Right forelimb (tissue), 1 donor: Measurements from ENCODE around the gene PLA2G5.
"Not testable (repeated sequence)": the region's sequence is repeated elsewhere in the genome, so short reads cannot be mapped to it uniquely, and the experiment has no call there.

Source experiments
- DNase-seq: peaks from one replicate; pipeline ENCODE4 v3.0.0-alpha.2; 2018

The PLA2G5 gene

DNA sequence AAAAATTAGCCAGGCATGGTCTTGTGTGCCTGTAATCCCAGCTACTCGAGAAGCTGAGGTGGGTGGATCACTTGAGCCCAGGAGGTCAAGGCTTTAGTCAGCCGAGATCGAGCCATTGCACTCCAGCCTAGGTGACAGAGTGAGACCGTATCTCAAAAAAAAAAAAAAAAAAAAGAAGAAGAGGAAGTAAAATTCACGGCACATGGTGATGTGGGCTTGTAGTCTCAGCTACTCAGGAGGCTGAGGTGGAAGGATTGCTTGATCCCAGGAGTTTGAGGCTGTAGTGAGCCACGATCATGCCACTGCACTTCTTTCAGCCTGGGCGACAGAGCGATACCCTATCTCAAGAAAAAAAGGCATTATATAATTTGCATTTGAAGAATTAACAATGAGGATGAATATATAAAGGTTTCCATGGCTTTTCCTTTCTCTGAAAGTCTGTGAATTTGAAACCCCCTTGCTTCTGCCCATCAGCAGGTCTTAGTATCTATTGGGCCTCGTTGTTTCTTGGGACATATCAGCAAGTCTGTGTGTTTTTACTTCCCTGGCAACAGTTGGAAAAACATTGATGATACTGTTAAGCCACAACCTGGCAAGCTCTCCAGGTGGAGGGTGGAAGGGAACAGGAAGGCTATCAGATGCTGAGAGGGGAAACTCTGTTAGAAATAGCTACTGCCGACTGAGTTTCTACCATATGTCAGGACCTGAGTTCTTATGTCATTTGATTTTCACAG lies 53.9 kb downstream of the PLA2G5 start:
- no peak for DNase-seq

DNA sequence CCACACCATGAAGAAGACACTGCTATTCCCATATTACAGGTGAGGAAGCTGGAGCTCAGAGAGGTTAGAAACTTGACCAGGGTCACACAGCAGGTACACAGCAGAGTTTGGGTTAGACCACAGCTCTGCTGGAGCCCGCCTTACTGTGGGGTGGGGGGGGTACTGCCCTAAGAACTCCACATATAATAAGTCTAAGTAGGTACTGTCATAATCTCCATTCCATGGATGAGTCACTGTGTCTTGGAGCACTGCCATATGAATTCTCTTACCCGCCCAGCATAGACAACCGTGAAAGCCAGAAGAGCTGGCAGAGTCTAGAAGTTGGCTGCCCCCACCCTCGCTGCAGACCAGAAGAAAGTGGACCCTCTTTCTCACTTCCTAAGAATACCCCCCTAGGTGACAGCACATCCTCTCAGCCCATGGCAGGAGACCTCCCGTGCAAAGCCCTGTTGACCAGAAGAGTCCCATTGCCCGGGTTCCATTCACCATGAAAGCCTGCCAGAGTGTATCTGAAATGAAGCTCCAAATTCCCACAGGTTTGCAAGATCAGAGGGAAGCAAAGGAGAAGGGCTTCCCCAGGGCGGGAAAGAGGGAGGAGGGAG lies 54.6 kb downstream of the PLA2G5 start:
- no peak for DNase-seq

- DNase-seq: no peak
These were observed 55.1 kb downstream of the PLA2G5 start for GRCh38 chr1:20125100-20125499.

- DNase-seq: no peak
These were observed 56.2 kb downstream of the PLA2G5 start for GRCh38 chr1:20126041-20126805.

- no peak for DNase-seq
These were observed 56.9 kb downstream of the PLA2G5 start for GRCh38 chr1:20126806-20127440.

DNA sequence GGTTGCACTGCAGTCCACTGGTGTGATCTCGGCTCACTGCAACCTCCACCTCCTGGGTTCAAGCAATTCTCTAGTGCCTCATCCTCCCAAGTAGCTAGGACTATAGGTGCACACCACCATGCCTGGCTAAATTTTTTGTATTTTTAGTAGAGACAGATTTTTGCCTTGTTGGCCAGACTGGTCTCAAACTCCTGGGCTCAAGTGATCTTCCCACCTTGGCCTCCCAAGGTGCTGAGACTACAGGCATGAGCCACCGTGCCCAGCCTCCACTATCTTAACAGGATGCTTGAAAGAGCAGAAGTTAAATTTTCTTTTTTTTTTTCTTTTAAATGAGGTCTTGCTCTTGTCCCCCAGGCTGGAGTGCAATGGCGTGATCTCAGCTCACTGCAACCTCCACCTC lies 60.5 kb downstream of the PLA2G5 start:
- DNase-seq: not testable (repeated sequence)

- no peak for DNase-seq
These were observed 65.0 kb downstream of the PLA2G5 start for GRCh38 chr1:20134995-20135394.

DNA sequence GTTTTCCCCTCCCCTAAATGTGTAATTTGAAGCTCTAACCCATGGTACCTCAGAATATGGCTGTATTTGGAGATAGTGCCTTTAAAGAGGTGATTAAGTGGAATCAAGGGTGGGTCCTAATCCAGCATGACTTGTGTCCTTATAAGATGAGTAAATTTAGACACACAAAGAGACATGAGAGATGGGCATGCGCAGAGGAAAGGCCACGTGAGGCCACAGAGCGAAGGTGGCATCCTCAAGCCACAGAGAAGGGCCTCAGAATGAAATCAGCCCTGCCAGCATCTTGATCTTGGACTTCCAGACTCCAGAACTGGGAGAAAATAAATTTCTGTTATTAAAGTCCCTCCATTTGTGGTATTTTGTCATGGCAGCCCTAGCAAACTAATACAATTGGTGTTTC lies 66.3 kb downstream of the PLA2G5 start:
- no peak for DNase-seq

DNA sequence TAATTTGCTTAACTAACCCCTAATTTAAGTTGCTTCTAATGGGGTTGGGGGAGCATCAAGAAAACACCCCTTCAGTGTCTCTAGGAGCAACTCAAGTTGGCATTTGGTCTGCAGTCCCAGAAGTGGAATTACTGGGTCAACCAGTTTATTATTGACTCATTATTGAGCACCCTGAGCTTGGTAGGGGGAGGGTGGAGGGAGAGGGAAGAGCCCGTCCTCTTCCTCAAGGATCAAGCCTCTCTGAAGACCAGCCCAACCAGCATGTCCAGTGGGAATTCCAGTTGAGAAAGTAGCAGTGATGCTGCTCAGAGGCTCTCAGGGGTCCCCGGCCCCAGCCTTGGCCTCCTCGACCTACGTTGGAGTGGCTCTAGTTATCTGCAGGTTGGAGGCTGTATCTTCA lies 67.1 kb downstream of the PLA2G5 start:
- DNase-seq: no peak

- DNase-seq: no peak
These were observed 67.6 kb downstream of the PLA2G5 start for GRCh38 chr1:20137604-20138003.

DNA sequence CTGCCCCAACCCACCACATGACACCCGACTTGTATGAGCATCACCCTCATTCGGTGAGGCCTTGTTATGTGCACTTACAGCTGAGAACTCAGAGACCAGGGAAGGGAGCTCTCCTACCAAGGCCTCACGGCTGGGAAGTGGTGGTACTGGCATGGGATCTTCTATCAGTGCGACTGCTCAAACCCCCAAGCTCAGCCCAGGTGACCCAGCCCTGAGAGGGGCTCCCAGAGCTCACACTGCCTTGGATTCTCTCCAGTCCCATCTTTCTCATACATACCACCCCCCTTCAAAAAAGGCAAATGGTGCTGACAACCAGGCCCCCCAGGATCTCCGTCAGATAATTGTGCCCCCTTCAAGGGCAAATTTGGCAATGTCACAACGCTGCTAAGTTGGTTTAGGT lies 68.4 kb downstream of the PLA2G5 start:
- DNase-seq: no peak

GRCh38 chr1:20138961-20139550 lies 69.1 kb downstream of the PLA2G5 start, which contains the start of gene PLA2G2F:
Gene PLA2G2F, plus strand, starts transcription at chr1:20139323. Its CDS starts 105 bp downstream, at chr1:20139428.
- DNase-seq: no peak

GRCh38 chr1:20139776-20140612 lies 70.0 kb downstream of the PLA2G5 start:
- no peak for DNase-seq

- DNase-seq: no peak
These were observed 71.0 kb downstream of the PLA2G5 start for GRCh38 chr1:20141001-20141400.

DNA sequence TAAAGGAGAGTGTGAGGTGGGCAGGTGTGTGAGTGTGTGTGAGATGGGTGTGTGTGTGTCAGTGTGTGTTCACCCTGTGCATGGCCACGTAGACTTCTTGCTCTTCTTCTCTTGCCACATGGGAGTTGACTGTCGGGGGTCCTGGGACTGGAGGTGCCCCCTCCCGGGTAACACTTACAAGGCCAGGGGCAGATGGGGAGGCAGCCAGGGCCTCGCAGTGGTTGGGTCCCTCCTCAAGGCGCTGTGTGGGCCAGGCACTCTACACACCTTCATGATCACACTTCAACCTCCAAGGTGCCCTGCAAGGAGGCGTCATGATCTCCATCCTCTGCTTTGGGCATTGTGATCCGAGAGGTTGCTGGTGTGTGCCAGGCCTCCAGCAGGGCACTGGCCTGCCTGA lies 71.5 kb downstream of the PLA2G5 start:
- no peak for DNase-seq
